ENCODE data around the gene SLC22A2. TPM values are rescaled to one million over a fixed set of nuclear protein-coding genes. Genes with fewer than 3 reads are reported as not detected.

Gene SLC22A2
- total RNA-seq, 1 donor from 2014 or later, result not detected

GRCh38 chr6:160253714-160254113, 4.9 kb downstream of the SLC22A2 start:
- no peak overlapping the region for H3K27ac Mint-ChIP-seq
- peaks cover 7% of the 10 kb centered on the region for H3K4me1 Mint-ChIP-seq
- peaks cover 4% of the 10 kb centered on the region for H3K27me3 Mint-ChIP-seq (ENCODE audit: insufficient read depth, low read depth)

GRCh38 chr6:160253292-160253691, 5.3 kb downstream of the SLC22A2 start:
- peaks cover 7% of the 10 kb centered on the region for H3K4me1 Mint-ChIP-seq
- H3K27ac Mint-ChIP-seq, result no peak overlapping the region
- Histone ChIP-seq H3K27me3 (no peaks in the 10 kb centered on the region), H3K9me3 (ENCODE audit: low read depth) (no peaks in the 10 kb centered on the region), H3K27ac (no peak overlapping the region), H3K9ac (no peak overlapping the region), H3K79me2 (ENCODE audit: low read depth) (no peaks in the 10 kb centered on the region), H3K4me1 (peaks cover 9% of the 10 kb centered on the region), H3K4me3 (no peak overlapping the region), H3K4me2 (no peak overlapping the region), H3F3A (ENCODE audit: low read depth) (no peaks in the 10 kb centered on the region), H2AFZ (replicated peaks) (no peak overlapping the region), H3K36me3 (no peaks in the 10 kb centered on the region), H4K20me1 (ENCODE audit: low read depth) (no peaks in the 10 kb centered on the region)
- H3K9me3 Mint-ChIP-seq, result no peaks in the 10 kb centered on the region
- DNase-seq (ENCODE audit: low spot score), result no peak
- no peaks in the 10 kb centered on the region for H3K36me3 Mint-ChIP-seq
- H3K27me3 Mint-ChIP-seq (ENCODE audit: insufficient read depth, low read depth), result peaks cover 5% of the 10 kb centered on the region
- H3K4me3 Mint-ChIP-seq, result no peak overlapping the region
- no peak for TF ChIP-seq EZH2 (IDR thresholded peaks at IDR 0.05)
- no peak for TF ChIP-seq EZH2phosphoT487 (IDR thresholded peaks at IDR 0.05)
- TF ChIP-seq, protein P1, sequence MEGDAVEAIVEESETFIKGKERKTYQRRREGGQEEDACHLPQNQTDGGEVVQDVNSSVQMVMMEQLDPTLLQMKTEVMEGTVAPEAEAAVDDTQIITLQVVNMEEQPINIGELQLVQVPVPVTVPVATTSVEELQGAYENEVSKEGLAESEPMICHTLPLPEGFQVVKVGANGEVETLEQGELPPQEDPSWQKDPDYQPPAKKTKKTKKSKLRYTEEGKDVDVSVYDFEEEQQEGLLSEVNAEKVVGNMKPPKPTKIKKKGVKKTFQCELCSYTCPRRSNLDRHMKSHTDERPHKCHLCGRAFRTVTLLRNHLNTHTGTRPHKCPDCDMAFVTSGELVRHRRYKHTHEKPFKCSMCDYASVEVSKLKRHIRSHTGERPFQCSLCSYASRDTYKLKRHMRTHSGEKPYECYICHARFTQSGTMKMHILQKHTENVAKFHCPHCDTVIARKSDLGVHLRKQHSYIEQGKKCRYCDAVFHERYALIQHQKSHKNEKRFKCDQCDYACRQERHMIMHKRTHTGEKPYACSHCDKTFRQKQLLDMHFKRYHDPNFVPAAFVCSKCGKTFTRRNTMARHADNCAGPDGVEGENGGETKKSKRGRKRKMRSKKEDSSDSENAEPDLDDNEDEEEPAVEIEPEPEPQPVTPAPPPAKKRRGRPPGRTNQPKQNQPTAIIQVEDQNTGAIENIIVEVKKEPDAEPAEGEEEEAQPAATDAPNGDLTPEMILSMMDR (IDR thresholded peaks at IDR 0.05), result no peak

More at GRCh38 chr6:160253714-160254113, 4.9 kb downstream of the SLC22A2 start:
- DNase-seq (ENCODE audit: low spot score), result no peak
- Histone ChIP-seq H3F3A (ENCODE audit: low read depth) (no peaks in the 10 kb centered on the region), H3K36me3 (no peaks in the 10 kb centered on the region), H3K4me2 (no peak overlapping the region), H3K9ac (no peak overlapping the region), H4K20me1 (ENCODE audit: low read depth) (no peaks in the 10 kb centered on the region), H3K4me3 (no peak overlapping the region), H2AFZ (replicated peaks) (no peak overlapping the region), H3K79me2 (ENCODE audit: low read depth) (no peaks in the 10 kb centered on the region), H3K4me1 (peaks cover 9% of the 10 kb centered on the region), H3K9me3 (ENCODE audit: low read depth) (no peaks in the 10 kb centered on the region), H3K27me3 (no peaks in the 10 kb centered on the region), H3K27ac (no peak overlapping the region)
- TF ChIP-seq, protein P1 (IDR thresholded peaks at IDR 0.05), result no peak
- no peak for TF ChIP-seq EZH2 (IDR thresholded peaks at IDR 0.05)
- no peak for TF ChIP-seq EZH2phosphoT487 (IDR thresholded peaks at IDR 0.05)
- Mint-ChIP-seq H3K36me3 (no peaks in the 10 kb centered on the region), H3K9me3 (no peaks in the 10 kb centered on the region), H3K4me3 (no peak overlapping the region)

GRCh38 chr6:160252073-160252813, 6.4 kb downstream of the SLC22A2 start:
- Mint-ChIP-seq H3K4me3 (no peak overlapping the region), H3K27ac (no peak overlapping the region), H3K9me3 (no peaks in the 10 kb centered on the region), H3K36me3 (no peaks in the 10 kb centered on the region), H3K27me3 (ENCODE audit: insufficient read depth, low read depth) (peaks cover 5% of the 10 kb centered on the region), H3K4me1 (peaks cover 13% of the 10 kb centered on the region)
- Histone ChIP-seq H3K9ac (no peak overlapping the region), H2AFZ (replicated peaks) (no peak overlapping the region), H4K20me1 (ENCODE audit: low read depth) (no peaks in the 10 kb centered on the region), H3K4me2 (no peak overlapping the region), H3K36me3 (no peaks in the 10 kb centered on the region), H3F3A (ENCODE audit: low read depth) (no peaks in the 10 kb centered on the region), H3K79me2 (ENCODE audit: low read depth) (no peaks in the 10 kb centered on the region), H3K27me3 (no peaks in the 10 kb centered on the region), H3K4me1 (peaks cover 16% of the 10 kb centered on the region), H3K9me3 (ENCODE audit: low read depth) (no peaks in the 10 kb centered on the region), H3K4me3 (no peak overlapping the region), H3K27ac (no peak overlapping the region)
- DNase-seq (ENCODE audit: low spot score), result no peak
- TF ChIP-seq EZH2 (IDR thresholded peaks at IDR 0.05), result no peak
- TF ChIP-seq EZH2phosphoT487 (IDR thresholded peaks at IDR 0.05), result no peak
- TF ChIP-seq, protein P1 (IDR thresholded peaks at IDR 0.05), result no peak
